Activated CD4-positive, alpha-beta T cell treated with anti-CD3 and anti-CD28 coated beads, Interleukin-2, Interleukin-4, amounts not matched to agents 100 ng/mL and 50 ng/mL, durations not matched to agents 16 hours and 8 hours (primary cell): Measurements from ENCODE around the gene CRYL1.

ENCODE experiments used
- DNase-seq: peaks from one replicate; pipeline ENCODE4 v3.0.0-alpha.2; 2020; ENCODE audit warnings: low spot score

The CRYL1 gene

GRCh38 chr13:20370815-20371421 is 154.7 kb downstream of the CRYL1 start:
- DNase-seq, result no peak

- peak; percentile 63 for DNase-seq
Measured at GRCh38 chr13:20369886-20370361, 155.7 kb downstream of the CRYL1 start.

GRCh38 chr13:20366056-20366455 is 159.6 kb downstream of the CRYL1 start:
- DNase-seq, result no peak

GRCh38 chr13:20363603-20364002 is 162.1 kb downstream of the CRYL1 start:
- DNase-seq, result no peak

GRCh38 chr13:20363172-20363571 is 162.5 kb downstream of the CRYL1 start:
- DNase-seq, result no peak

GRCh38 chr13:20362484-20363041 is 163.1 kb downstream of the CRYL1 start:
- DNase-seq, result no peak

- DNase-seq, result no peak
Measured at GRCh38 chr13:20360835-20361412, 164.7 kb downstream of the CRYL1 start.

GRCh38 chr13:20360041-20360491 is 165.6 kb downstream of the CRYL1 start:
- peak; percentile 8 for DNase-seq

GRCh38 chr13:20359335-20359734 is 166.3 kb downstream of the CRYL1 start:
- peak; percentile 54 for DNase-seq

- no peak for DNase-seq
Measured at GRCh38 chr13:20358022-20358421, 167.6 kb downstream of the CRYL1 start.

GRCh38 chr13:20356444-20356843 is 169.2 kb downstream of the CRYL1 start:
- no peak for DNase-seq

- no peak for DNase-seq
Measured at GRCh38 chr13:20354722-20355121, 170.9 kb downstream of the CRYL1 start.

GRCh38 chr13:20353973-20354372 is 171.7 kb downstream of the CRYL1 start:
- peak; percentile 15 for DNase-seq
